ENCODE data around the gene SEMA5B. TPM values are rescaled to one million over a fixed set of nuclear protein-coding genes. Genes with fewer than 3 reads are reported as not detected.

Gene SEMA5B
- total and polyA plus RNA-seq, 7 experiments from 2014 or later = 0.19 to 0.51 (median 0.24) TPM; not detected in 4

DNA sequence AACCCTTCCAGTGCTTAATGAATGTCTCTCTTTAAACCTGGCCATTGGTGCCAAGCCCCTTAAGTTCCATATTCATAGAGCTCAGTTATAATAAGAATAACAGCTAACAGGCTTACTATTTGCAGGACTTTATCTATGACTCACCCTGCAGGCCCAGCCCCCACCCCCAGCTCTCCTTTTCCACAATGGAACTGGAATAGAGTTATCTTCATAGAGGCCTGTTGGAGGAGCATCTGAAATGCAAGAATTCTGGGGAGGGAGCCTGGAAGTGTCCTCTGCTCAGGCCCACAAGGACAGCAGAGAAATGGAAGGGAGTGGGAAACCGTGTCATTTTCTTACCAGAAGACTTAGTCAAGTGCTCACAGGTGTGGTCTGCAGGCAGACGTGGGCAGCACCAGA lies 52.8 kb downstream of the SEMA5B start:
- peaks cover 0 to 22% (median 14%) of the 10 kb centered on the region in 7 donors for H3K4me1 Mint-ChIP-seq
- POLR2A ChIA-PET = no interaction called here
- no peaks in the 10 kb centered on the region for H3K9me3 ChIP-seq (ENCODE audit: control insufficient read depth in 2 of 3, low read length in 3 of 3)
- no peaks in the 10 kb centered on the region for H3K36me3 ChIP-seq (ENCODE audit: control insufficient read depth in 2 of 3, insufficient read depth in 3 of 3, low read length in 3 of 3)
- DNase-seq (no peak), ATAC-seq (no peak)
- H3K27ac ChIP-seq (ENCODE audit: low read depth, low read length) = no peak overlapping the region
- peaks cover 0 to 10% (median 6%) of the 10 kb centered on the region in 5 donors for H3K27me3 Mint-ChIP-seq
- peak overlapping the region in 2 of 10 donors; percentile 12 to 67 for H3K4me3 Mint-ChIP-seq
- no peaks in the 10 kb centered on the region for H3K36me3 Mint-ChIP-seq
- peak overlapping the region in 1 of 9 donors; percentile 49 for H3K27ac Mint-ChIP-seq
- H3K27me3 ChIP-seq (ENCODE audit: control insufficient read depth in 2 of 2, insufficient read depth in 2 of 2, low read length in 2 of 2) = no peaks in the 10 kb centered on the region
- intact Hi-C loops (cut with micrococcal nuclease) = no loop called here
- CTCF ChIA-PET = no interaction called here
- H3K4me1 ChIP-seq (ENCODE audit: control insufficient read depth in 2 of 2, insufficient read depth in 2 of 2, low read length in 2 of 2) = peaks cover 0 to 17% of the 10 kb centered on the region in 2 donors
- H3K4me3 ChIP-seq (ENCODE audit: low read length) = no peak overlapping the region
- H3K9me3 Mint-ChIP-seq = no peaks in the 10 kb centered on the region

DNA sequence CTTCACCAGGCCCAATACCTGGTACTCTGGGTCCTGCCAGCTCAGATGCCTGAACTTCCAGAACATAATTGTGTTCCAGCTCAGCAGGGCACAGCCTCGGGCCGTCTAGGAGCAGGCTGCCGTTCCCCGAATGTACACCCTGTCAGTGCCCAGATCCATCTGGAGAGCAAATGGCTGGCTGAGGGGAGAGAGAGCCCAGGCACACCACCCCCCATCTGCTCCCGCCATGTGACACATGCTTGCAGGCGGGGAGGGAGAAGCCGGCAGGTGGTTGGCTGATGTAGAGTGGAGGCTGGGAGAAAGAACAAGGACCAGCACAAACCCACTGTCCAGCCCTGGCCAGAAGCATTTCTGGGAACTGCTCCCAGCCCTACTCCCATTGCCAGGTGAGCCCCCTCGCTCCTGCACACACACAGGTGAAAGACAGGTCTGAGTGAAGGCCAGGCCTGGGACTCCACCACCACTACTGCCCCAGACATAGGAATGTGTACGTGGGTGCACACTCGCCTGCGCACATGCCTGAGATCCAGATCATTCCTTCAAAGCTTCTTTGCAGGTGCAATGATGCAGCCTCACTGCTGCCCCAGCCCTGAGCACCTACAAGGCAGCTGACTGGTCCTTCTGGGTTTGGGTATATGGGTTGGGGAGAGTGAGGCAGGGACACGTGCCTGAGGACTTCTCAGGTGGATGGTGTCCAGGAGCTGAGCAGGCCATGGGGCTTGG lies 53.5 kb downstream of the SEMA5B start:
- no peak overlapping the region for H3K27ac ChIP-seq (ENCODE audit: low read depth, low read length)
- H3K27me3 Mint-ChIP-seq = peaks cover 0 to 13% (median 6%) of the 10 kb centered on the region in 5 donors
- DNase-seq (no peak), ATAC-seq (no peak)
- no peak overlapping the region for H3K27ac Mint-ChIP-seq
- no peaks in the 10 kb centered on the region for H3K36me3 ChIP-seq (ENCODE audit: control insufficient read depth in 2 of 3, insufficient read depth in 3 of 3, low read length in 3 of 3)
- no peak overlapping the region for H3K4me3 Mint-ChIP-seq
- H3K27me3 ChIP-seq (ENCODE audit: control insufficient read depth in 2 of 2, insufficient read depth in 2 of 2, low read length in 2 of 2) = no peaks in the 10 kb centered on the region
- no peaks in the 10 kb centered on the region for H3K9me3 ChIP-seq (ENCODE audit: control insufficient read depth in 2 of 3, low read length in 3 of 3)
- H3K9me3 Mint-ChIP-seq = no peaks in the 10 kb centered on the region
- ChIA-PET CTCF (no interaction called here), POLR2A (no interaction called here)
- intact Hi-C loops (cut with micrococcal nuclease) = no loop called here
- H3K4me1 Mint-ChIP-seq = peaks cover 0 to 22% (median 14%) of the 10 kb centered on the region in 7 donors
- H3K4me1 ChIP-seq (ENCODE audit: control insufficient read depth in 2 of 2, insufficient read depth in 2 of 2, low read length in 2 of 2) = peaks cover 0 to 17% of the 10 kb centered on the region in 2 donors
- no peak overlapping the region for H3K4me3 ChIP-seq (ENCODE audit: low read length)
- no peaks in the 10 kb centered on the region for H3K36me3 Mint-ChIP-seq

DNA sequence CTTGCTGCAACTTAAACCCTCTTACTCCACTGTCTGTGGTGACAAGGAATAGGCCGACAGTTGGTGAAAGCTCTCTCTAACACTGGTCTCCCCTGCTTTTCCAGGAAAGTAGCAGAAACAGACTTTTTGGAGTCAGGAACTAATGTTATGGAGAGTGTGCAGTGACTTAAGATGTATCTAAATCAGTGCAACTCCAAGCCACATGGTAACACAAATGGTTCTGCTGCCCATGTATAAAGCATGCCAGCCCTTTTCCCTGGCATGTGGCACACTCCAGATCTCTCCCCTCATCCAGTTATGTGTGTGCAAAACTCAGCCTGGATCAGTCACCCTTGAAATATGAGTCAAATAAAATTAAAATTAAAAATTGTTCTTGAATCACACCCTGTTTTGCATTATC lies 55.4 kb downstream of the SEMA5B start:
- H3K4me3 Mint-ChIP-seq = no peak overlapping the region
- H3K27ac ChIP-seq (ENCODE audit: low read depth, low read length) = no peak overlapping the region
- no peak overlapping the region for H3K27ac Mint-ChIP-seq
- intact Hi-C loops (cut with micrococcal nuclease) = no loop called here
- POLR2A ChIA-PET = no interaction called here
- ATAC-seq (no peak), DNase-seq (no peak)
- no peaks in the 10 kb centered on the region for H3K9me3 ChIP-seq (ENCODE audit: control insufficient read depth in 2 of 3, low read length in 3 of 3)
- H3K4me1 ChIP-seq (ENCODE audit: control insufficient read depth in 2 of 2, insufficient read depth in 2 of 2, low read length in 2 of 2) = peaks cover 0 to 17% of the 10 kb centered on the region in 2 donors
- no peaks in the 10 kb centered on the region for H3K27me3 ChIP-seq (ENCODE audit: control insufficient read depth in 2 of 2, insufficient read depth in 2 of 2, low read length in 2 of 2)
- peaks cover 0 to 2% (median 0%) of the 10 kb centered on the region in 11 donors for H3K9me3 Mint-ChIP-seq
- H3K36me3 Mint-ChIP-seq = no peaks in the 10 kb centered on the region
- peaks cover 0 to 13% (median 6%) of the 10 kb centered on the region in 5 donors for H3K27me3 Mint-ChIP-seq
- CTCF ChIA-PET = no interaction called here
- no peaks in the 10 kb centered on the region for H3K36me3 ChIP-seq (ENCODE audit: control insufficient read depth in 2 of 3, insufficient read depth in 3 of 3, low read length in 3 of 3)
- H3K4me3 ChIP-seq (ENCODE audit: low read length) = no peak overlapping the region
- H3K4me1 Mint-ChIP-seq = peaks cover 0 to 17% (median 14%) of the 10 kb centered on the region in 7 donors

DNA sequence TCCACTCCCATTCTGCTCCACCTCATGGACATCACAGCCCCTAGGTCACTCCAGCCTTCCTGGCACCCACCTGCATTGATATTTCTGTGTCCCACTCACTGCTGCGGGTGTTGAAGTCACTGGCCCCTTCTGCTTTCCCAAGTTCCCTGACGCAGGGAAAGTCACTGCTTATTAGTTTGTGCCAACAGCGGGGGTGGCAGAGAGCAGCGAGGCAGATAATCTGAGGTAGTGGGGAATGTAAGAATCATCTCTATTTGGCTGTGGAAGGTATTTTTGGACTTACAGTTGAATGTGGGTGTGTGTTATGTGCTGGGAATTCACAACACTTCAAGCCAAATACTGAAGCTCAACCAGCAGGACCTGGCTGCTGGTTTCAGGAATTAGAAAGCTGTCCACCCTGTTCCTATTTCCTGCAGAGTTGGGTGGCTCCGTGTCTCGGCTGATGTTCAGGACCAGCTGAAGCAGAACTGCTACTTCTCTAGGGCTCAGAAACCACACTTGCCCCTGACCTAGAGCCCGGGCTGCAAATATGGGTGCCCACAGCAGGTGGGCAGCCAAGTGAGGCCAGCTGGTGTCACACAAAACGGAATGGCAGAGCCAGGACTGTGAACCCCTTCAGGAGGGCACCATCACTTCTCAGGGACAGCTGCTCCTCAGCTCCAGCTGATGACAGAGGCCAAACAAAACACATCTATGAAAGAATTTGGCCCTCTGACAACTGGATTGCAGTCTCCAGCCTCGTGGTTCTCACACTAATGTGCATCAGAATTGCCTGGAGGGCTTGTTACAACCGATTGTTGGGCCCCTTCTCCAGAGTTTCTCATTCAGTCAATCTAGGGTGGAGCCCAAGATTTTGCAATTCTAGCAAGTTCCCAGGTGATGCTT lies 57.7 kb downstream of the SEMA5B start:
- ATAC-seq (no peak), DNase-seq (no peak)
- Histone ChIP-seq H3K27ac (ENCODE audit: low read depth, low read length) (no peak overlapping the region), H3K4me3 (ENCODE audit: low read length) (no peak overlapping the region), H3K9me3 (ENCODE audit: control insufficient read depth in 2 of 3, low read length in 3 of 3) (no peaks in the 10 kb centered on the region), H3K36me3 (ENCODE audit: control insufficient read depth in 2 of 3, insufficient read depth in 3 of 3, low read length in 3 of 3) (no peaks in the 10 kb centered on the region), H3K4me1 (ENCODE audit: control insufficient read depth in 2 of 2, insufficient read depth in 2 of 2, low read length in 2 of 2) (peaks cover 0 to 3% of the 10 kb centered on the region in 2 donors), H3K27me3 (ENCODE audit: control insufficient read depth in 2 of 2, insufficient read depth in 2 of 2, low read length in 2 of 2) (no peaks in the 10 kb centered on the region)
- no peaks in the 10 kb centered on the region for H3K36me3 Mint-ChIP-seq
- ChIA-PET POLR2A (no interaction called here), CTCF (interaction anchor here (0.7 kb wide), 1 partner anchor 67 kb away, joined by 3 read pairs; no protein-coding TSS in a partner anchor)
- H3K27me3 Mint-ChIP-seq = peaks cover 0 to 12% (median 7%) of the 10 kb centered on the region in 5 donors
- no peak overlapping the region for H3K27ac Mint-ChIP-seq
- intact Hi-C loops (cut with micrococcal nuclease) = no loop called here
- H3K9me3 Mint-ChIP-seq = peaks cover 0 to 2% (median 0%) of the 10 kb centered on the region in 11 donors
- H3K4me3 Mint-ChIP-seq = no peak overlapping the region
- H3K4me1 Mint-ChIP-seq = peaks cover 0 to 6% (median 1%) of the 10 kb centered on the region in 7 donors

DNA sequence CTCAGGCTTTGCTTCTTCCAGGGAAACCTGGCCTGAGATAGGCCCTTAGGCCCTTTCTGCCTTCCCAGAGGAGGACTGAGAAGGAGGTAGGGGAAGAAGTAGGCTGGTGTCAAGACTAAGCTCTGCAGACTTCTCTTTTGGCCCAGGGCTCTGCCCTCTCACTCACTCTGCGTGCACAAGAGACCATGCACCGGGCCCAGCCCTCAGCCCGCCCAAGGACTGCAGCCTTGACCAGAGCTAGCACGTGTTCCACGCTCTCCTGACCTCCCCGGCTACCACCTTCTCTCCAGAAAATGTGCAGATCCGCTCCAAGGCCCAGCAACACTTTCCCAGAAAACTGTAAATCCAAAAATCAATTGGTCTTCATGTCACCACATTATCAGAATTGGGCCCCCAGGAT lies 59.8 kb downstream of the SEMA5B start:
- DNase-seq (no peak), ATAC-seq (no peak)
- Mint-ChIP-seq H3K9me3 (peaks cover 0 to 2% (median 0%) of the 10 kb centered on the region in 11 donors), H3K4me3 (no peak overlapping the region), H3K4me1 (no peaks in the 10 kb centered on the region), H3K27me3 (peaks cover 0 to 21% (median 0%) of the 10 kb centered on the region in 5 donors), H3K36me3 (no peaks in the 10 kb centered on the region), H3K27ac (no peak overlapping the region)
- Histone ChIP-seq H3K4me3 (ENCODE audit: low read length) (no peak overlapping the region), H3K4me1 (ENCODE audit: control insufficient read depth in 2 of 2, insufficient read depth in 2 of 2, low read length in 2 of 2) (no peaks in the 10 kb centered on the region), H3K27me3 (ENCODE audit: control insufficient read depth in 2 of 2, insufficient read depth in 2 of 2, low read length in 2 of 2) (no peaks in the 10 kb centered on the region), H3K27ac (ENCODE audit: low read depth, low read length) (no peak overlapping the region), H3K36me3 (ENCODE audit: control insufficient read depth in 2 of 3, insufficient read depth in 3 of 3, low read length in 3 of 3) (no peaks in the 10 kb centered on the region), H3K9me3 (ENCODE audit: control insufficient read depth in 2 of 3, low read length in 3 of 3) (no peaks in the 10 kb centered on the region)
- POLR2A ChIA-PET = no interaction called here
- CTCF ChIA-PET = no interaction called here
- intact Hi-C loops (cut with micrococcal nuclease) = no loop called here

DNA sequence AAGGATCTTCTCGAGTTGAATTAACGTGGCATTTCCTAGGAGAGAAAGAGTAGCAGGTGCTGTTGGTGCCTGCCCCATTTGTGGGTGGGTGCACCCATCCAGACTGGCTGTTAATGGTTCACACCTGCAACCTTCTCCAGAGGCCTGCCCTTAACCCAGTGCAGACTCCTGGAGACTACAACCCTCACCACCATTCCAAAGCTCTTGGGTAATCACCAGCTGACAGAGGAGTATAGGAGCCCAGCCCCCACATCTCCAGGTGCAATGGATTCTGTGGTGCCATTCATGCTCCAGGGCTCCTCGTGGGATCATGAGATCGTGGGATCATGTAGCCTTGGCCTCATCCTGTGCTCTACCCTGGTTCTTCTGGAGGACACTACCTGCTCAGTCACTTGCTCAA lies 60.2 kb downstream of the SEMA5B start:
- Histone ChIP-seq H3K4me3 (ENCODE audit: low read length) (no peak overlapping the region), H3K4me1 (ENCODE audit: control insufficient read depth in 2 of 2, insufficient read depth in 2 of 2, low read length in 2 of 2) (no peaks in the 10 kb centered on the region), H3K36me3 (ENCODE audit: control insufficient read depth in 2 of 3, insufficient read depth in 3 of 3, low read length in 3 of 3) (no peaks in the 10 kb centered on the region), H3K27me3 (ENCODE audit: control insufficient read depth in 2 of 2, insufficient read depth in 2 of 2, low read length in 2 of 2) (no peaks in the 10 kb centered on the region), H3K9me3 (ENCODE audit: control insufficient read depth in 2 of 3, low read length in 3 of 3) (no peaks in the 10 kb centered on the region), H3K27ac (ENCODE audit: low read depth, low read length) (no peak overlapping the region)
- no peaks in the 10 kb centered on the region for H3K4me1 Mint-ChIP-seq
- H3K4me3 Mint-ChIP-seq = no peak overlapping the region
- POLR2A ChIA-PET = no interaction called here
- H3K27me3 Mint-ChIP-seq = peaks cover 0 to 23% (median 0%) of the 10 kb centered on the region in 5 donors
- no peak overlapping the region for H3K27ac Mint-ChIP-seq
- H3K36me3 Mint-ChIP-seq = no peaks in the 10 kb centered on the region
- CTCF ChIA-PET = no interaction called here
- ATAC-seq = no peak
- intact Hi-C loops (cut with micrococcal nuclease) = no loop called here
- H3K9me3 Mint-ChIP-seq = peaks cover 0 to 2% (median 0%) of the 10 kb centered on the region in 11 donors
- no peak for DNase-seq

Data from naive thymus-derived CD4-positive, alpha-beta T cell (primary cell).